Measurements from ENCODE around the gene MT1H. TPM values are rescaled to one million over a fixed set of nuclear protein-coding genes. Genes with fewer than 3 reads are reported as not detected.

MT1H gene
- total RNA-seq, 1 donor from 2014 or later = not detected

GRCh38 chr16:56632848-56633365 is 36.7 kb upstream of the MT1H start:
- no peak for DNase-seq (ENCODE audit: low spot score)
- Mint-ChIP-seq H3K27me3 (ENCODE audit: low read depth) (peaks cover 43% of the 10 kb centered on the region), H3K9me3 (ENCODE audit: low read depth) (no peaks in the 10 kb centered on the region), H3K4me1 (ENCODE audit: low read depth) (peaks cover 20% of the 10 kb centered on the region), H3K4me3 (ENCODE audit: unreplicated experiment) (peak overlapping the region; percentile 71), H3K36me3 (ENCODE audit: low read depth) (no peaks in the 10 kb centered on the region), H3K27ac (ENCODE audit: unreplicated experiment) (no peak overlapping the region)
- no peak for TF ChIP-seq CTCF (IDR thresholded peaks at IDR 0.05)

DNA sequence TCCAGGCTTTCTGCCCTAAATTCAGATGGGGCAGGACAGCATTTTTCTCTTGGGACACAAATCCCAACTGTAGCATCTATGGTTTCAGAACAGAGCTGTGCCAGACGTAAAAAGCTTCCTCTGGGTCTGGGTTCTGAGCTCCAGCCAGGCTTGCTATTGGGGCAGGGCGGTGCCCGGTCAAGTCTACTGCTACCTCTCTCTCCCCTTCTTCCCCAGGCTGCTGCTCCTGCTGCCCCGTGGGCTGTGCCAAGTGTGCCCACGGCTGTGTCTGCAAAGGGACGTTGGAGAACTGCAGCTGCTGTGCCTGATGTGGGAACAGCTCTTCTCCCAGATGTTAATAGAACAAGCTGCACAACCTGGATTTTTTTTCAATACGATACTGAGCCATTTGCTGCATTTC is 36.1 kb upstream of the MT1H start:
- Mint-ChIP-seq H3K27me3 (ENCODE audit: low read depth) (peaks cover 47% of the 10 kb centered on the region), H3K36me3 (ENCODE audit: low read depth) (no peaks in the 10 kb centered on the region), H3K9me3 (ENCODE audit: low read depth) (no peaks in the 10 kb centered on the region), H3K27ac (ENCODE audit: unreplicated experiment) (no peak overlapping the region), H3K4me1 (ENCODE audit: low read depth) (peaks cover 23% of the 10 kb centered on the region), H3K4me3 (ENCODE audit: unreplicated experiment) (no peak overlapping the region)
- DNase-seq (ENCODE audit: low spot score) = no peak
- TF ChIP-seq CTCF (IDR thresholded peaks at IDR 0.05) = no peak

DNA sequence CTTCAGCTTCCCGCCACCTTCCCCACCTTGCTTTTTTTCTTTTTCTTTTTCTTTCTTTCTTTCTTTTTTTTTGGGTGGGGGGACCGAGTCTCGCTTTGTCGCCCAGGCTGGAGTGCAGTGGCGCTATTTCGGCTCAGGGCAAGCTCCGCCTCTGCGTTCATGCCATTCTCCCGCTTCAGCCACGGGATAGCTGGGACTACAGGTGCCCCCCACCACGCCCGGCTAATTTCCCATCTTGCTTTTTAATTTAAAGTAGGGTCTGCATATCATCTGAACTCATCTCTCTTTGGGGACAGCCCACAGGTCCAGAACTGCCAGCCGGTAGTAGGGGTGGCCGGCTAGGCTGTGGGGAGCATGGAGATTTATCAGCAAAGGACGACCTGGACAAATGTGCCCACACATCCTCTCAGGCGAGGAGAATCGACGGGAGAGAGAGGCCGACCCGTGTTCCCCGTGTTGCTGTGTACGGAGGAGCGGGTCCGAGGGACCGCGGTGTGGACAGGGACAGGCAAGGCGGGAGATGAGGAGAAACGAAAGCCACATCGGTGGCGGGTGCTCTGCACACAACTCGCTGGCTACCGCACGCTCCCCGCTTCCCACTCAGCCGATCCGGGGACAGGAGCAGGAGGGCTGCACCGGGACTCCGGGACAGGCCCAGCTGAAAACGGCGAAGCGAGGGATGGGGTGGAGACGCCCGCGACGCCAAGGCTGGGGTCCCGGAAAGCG is 34.7 kb upstream of the MT1H start:
- Mint-ChIP-seq H3K9me3 (ENCODE audit: low read depth) (no peaks in the 10 kb centered on the region), H3K4me3 (ENCODE audit: unreplicated experiment) (peak overlapping the region; percentile 67), H3K36me3 (ENCODE audit: low read depth) (no peaks in the 10 kb centered on the region), H3K27ac (ENCODE audit: unreplicated experiment) (no peak overlapping the region), H3K4me1 (ENCODE audit: low read depth) (peaks cover 22% of the 10 kb centered on the region), H3K27me3 (ENCODE audit: low read depth) (peaks cover 52% of the 10 kb centered on the region)
- DNase-seq (ENCODE audit: low spot score) = no peak
- TF ChIP-seq CTCF (IDR thresholded peaks at IDR 0.05) = no peak

GRCh38 chr16:56635441-56635967 is 34.1 kb upstream of the MT1H start:
- peaks cover 57% of the 10 kb centered on the region for H3K27me3 Mint-ChIP-seq (ENCODE audit: low read depth)
- H3K27ac Mint-ChIP-seq (ENCODE audit: unreplicated experiment) = no peak overlapping the region
- peaks cover 22% of the 10 kb centered on the region for H3K4me1 Mint-ChIP-seq (ENCODE audit: low read depth)
- TF ChIP-seq CTCF (IDR thresholded peaks at IDR 0.05) = no peak
- no peaks in the 10 kb centered on the region for H3K9me3 Mint-ChIP-seq (ENCODE audit: low read depth)
- H3K4me3 Mint-ChIP-seq (ENCODE audit: unreplicated experiment) = peak overlapping the region; percentile 67
- H3K36me3 Mint-ChIP-seq (ENCODE audit: low read depth) = no peaks in the 10 kb centered on the region
- DNase-seq (ENCODE audit: low spot score) = no peak

DNA sequence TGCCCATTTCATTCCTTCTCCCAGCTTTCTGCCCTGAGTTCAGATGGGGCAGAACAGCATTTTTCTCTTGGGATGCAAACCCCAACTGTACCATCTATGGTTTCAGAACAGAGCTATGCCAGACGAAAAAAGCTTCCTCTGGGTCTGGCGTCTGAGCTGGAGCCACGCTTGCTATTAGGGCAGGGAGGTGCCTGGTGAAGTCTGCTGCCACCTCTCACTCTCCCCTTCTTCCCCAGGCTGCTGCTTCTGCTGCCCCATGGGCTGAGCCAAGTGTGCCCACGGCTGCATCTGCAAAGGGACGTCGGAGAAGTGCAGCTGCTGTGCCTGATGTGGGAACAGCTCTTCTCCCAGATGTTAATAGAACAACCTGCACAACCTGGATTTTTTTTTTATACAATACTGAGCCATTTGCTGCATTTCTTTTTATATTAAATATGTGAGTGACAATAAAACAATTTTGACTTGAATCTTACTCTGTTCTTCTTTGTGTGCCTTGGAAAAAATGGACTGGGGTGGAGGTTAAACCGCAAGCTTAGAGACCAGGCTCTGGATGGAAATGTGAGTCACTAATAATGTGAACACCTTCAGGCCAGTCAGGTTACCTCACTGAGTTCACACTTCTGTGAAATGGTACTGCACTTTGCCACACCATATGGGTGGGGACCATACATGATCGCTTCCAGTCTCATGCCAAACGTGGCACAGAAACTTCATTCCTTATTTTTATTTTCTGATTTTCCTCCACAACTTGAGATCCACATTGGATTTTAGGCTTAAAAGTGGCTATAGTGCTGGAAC is 32.8 kb upstream of the MT1H start:
- H3K4me3 Mint-ChIP-seq (ENCODE audit: unreplicated experiment) = no peak overlapping the region
- H3K36me3 Mint-ChIP-seq (ENCODE audit: low read depth) = no peaks in the 10 kb centered on the region
- TF ChIP-seq CTCF (IDR thresholded peaks at IDR 0.05) = no peak
- H3K27ac Mint-ChIP-seq (ENCODE audit: unreplicated experiment) = no peak overlapping the region
- peaks cover 65% of the 10 kb centered on the region for H3K27me3 Mint-ChIP-seq (ENCODE audit: low read depth)
- peaks cover 21% of the 10 kb centered on the region for H3K4me1 Mint-ChIP-seq (ENCODE audit: low read depth)
- H3K9me3 Mint-ChIP-seq (ENCODE audit: low read depth) = no peaks in the 10 kb centered on the region
- DNase-seq (ENCODE audit: low spot score) = no peak

Measured in chondrocyte (in vitro differentiated cells).